ENCODE results near the gene KRT86.

KRT86 gene

DNA sequence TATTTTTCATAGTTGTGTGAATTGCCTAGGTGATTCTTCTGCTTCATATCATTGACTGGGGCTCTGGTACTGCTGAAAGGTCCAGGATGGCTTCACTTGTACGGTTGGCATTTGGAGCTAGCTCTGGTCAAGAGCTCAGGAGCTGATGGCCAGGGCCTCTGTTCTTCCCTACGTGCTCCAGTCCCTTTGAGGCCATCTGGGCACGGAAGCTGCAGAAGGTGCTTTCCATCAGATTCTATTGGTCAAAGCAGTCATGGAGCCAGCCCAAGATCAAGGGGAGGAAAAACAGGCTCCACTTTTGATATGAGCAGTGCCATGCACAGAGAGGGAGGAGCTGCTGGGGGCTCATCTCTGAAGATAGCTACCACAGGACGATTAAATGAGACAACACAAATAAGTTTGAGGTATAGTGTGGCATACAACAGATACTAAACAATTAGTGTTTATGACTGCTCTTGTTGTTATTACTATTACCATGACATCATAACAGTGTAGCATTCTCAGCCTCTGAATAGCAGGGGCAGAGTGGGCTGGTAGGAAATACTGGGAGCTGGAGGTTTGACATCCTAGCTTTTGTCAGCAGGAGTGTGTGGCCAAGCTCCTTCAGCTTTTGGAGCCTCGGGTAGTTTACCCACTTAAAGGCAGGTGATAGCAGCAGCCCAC lies 36.3 kb downstream of the KRT86 start:
- ChIA-PET POLR2A (no interaction called here), CTCF (interaction anchor here (0.5 to 5.1 kb wide), 14 partner anchors 10 to 569 kb away, joined by 3 to 41 read pairs (median 4); partner anchors contain the start of gene KRT83)
- Histone ChIP-seq H3K4me1 (ENCODE audit: control insufficient read depth, insufficient read depth, low read length) (no peaks in the 10 kb centered on the region), H3K4me3 (ENCODE audit: low read depth, low read length) (no peak overlapping the region), H3K27ac (ENCODE audit: extremely low read depth, low read depth, low read length) (no peak overlapping the region), H3K36me3 (ENCODE audit: control insufficient read depth in 2 of 2, insufficient read depth in 1 of 2, low read length in 2 of 2) (no peaks in the 10 kb centered on the region), H3K9me3 (ENCODE audit: control insufficient read depth, insufficient read depth, low read depth, low read length) (no peaks in the 10 kb centered on the region)
- TF ChIP-seq ATF2 (tag by site-specific recombination; IDR thresholded peaks at IDR 0.05; ENCODE audit: low read depth) (peak; percentile 50; the same call in 1 of the 2 replicates), ZNF354C (tag by site-specific recombination; IDR thresholded peaks at IDR 0.05; ENCODE audit: borderline replicate concordance, low read depth) (no peak)

DNA sequence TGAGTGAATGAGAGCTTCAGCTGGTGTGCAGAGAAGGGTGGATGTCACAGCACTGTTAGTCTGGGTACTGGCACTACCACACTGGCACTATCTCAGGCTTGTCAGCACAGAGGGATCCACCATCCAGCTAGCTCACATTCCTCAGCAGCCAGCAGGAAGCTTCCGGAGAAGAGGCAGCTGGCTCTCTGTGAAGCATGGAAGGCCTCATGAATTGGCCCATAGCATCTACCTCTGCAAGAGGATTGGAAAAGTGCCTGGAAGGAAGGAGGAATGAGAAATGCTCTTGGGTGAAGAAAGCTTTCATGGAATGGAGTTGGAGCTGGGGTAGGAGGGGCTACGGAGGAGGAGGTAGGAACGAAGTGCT lies 36.8 kb downstream of the KRT86 start:
- ChIA-PET CTCF (interaction anchor here (0.6 to 5.1 kb wide), 15 partner anchors 10 to 568 kb away, joined by 3 to 41 read pairs (median 3); partner anchors contain the start of gene KRT83), POLR2A (no interaction called here)
- no peaks in the 10 kb centered on the region for H3K36me3 ChIP-seq (ENCODE audit: control insufficient read depth in 2 of 2, insufficient read depth in 1 of 2, low read length in 2 of 2)
- TF ChIP-seq ZNF610 (tag by site-specific recombination; IDR thresholded peaks at IDR 0.05; ENCODE audit: borderline replicate concordance) (no peak), ZNF184 (tag by site-specific recombination; IDR thresholded peaks at IDR 0.05) (no peak), ZNF654 (tag by site-specific recombination; IDR thresholded peaks at IDR 0.05; ENCODE audit: low read depth) (no peak), ZNF596 (tag by site-specific recombination; IDR thresholded peaks at IDR 0.05) (no peak), ZNF2 (tag by site-specific recombination; IDR thresholded peaks at IDR 0.05) (no peak), ZNF18 (tag by site-specific recombination; IDR thresholded peaks at IDR 0.05) (no peak), ZBTB26 (tag by site-specific recombination; optimal IDR thresholded peaks at IDR 0.05) (no peak), ZNF473 (tag by site-specific recombination; IDR thresholded peaks at IDR 0.05) (no peak), ZFP37 (tag by site-specific recombination; IDR thresholded peaks at IDR 0.05) (no peak), HOXA7 (CRISPR knock-in tag; IDR thresholded peaks at IDR 0.05; ENCODE audit: borderline replicate concordance) (no peak), KLF8 (tag by site-specific recombination; IDR thresholded peaks at IDR 0.05) (no peak), ATF2 (tag by site-specific recombination; IDR thresholded peaks at IDR 0.05; ENCODE audit: low read depth) (no peak), ZNF114 (tag by site-specific recombination; IDR thresholded peaks at IDR 0.05) (no peak), ZNF677 (tag by site-specific recombination; IDR thresholded peaks at IDR 0.05) (no peak), YY2 (tag by site-specific recombination; IDR thresholded peaks at IDR 0.05) (no peak), SCRT2 (tag by site-specific recombination; IDR thresholded peaks at IDR 0.05) (no peak), TCF7L2 (IDR thresholded peaks at IDR 0.05; ENCODE audit: borderline replicate concordance, low read depth, low read length) (no peak), ZSCAN18 (tag by site-specific recombination; IDR thresholded peaks at IDR 0.05) (no peak), HIC1 (tag by site-specific recombination; IDR thresholded peaks at IDR 0.05) (no peak)
- TF ChIP-seq, protein P1, sequence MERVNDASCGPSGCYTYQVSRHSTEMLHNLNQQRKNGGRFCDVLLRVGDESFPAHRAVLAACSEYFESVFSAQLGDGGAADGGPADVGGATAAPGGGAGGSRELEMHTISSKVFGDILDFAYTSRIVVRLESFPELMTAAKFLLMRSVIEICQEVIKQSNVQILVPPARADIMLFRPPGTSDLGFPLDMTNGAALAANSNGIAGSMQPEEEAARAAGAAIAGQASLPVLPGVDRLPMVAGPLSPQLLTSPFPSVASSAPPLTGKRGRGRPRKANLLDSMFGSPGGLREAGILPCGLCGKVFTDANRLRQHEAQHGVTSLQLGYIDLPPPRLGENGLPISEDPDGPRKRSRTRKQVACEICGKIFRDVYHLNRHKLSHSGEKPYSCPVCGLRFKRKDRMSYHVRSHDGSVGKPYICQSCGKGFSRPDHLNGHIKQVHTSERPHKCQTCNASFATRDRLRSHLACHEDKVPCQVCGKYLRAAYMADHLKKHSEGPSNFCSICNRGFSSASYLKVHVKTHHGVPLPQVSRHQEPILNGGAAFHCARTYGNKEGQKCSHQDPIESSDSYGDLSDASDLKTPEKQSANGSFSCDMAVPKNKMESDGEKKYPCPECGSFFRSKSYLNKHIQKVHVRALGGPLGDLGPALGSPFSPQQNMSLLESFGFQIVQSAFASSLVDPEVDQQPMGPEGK (tag by site-specific recombination; IDR thresholded peaks at IDR 0.05) = no peak
- H3K4me1 ChIP-seq (ENCODE audit: control insufficient read depth, insufficient read depth, low read length) = no peaks in the 10 kb centered on the region
- no peaks in the 10 kb centered on the region for H3K9me3 ChIP-seq (ENCODE audit: control insufficient read depth, insufficient read depth, low read depth, low read length)
- H3K4me3 ChIP-seq (ENCODE audit: low read depth, low read length) = no peak overlapping the region
- H3K27ac ChIP-seq (ENCODE audit: extremely low read depth, low read depth, low read length) = no peak overlapping the region
